ENCODE measurements around the gene LINGO3.

DNA sequence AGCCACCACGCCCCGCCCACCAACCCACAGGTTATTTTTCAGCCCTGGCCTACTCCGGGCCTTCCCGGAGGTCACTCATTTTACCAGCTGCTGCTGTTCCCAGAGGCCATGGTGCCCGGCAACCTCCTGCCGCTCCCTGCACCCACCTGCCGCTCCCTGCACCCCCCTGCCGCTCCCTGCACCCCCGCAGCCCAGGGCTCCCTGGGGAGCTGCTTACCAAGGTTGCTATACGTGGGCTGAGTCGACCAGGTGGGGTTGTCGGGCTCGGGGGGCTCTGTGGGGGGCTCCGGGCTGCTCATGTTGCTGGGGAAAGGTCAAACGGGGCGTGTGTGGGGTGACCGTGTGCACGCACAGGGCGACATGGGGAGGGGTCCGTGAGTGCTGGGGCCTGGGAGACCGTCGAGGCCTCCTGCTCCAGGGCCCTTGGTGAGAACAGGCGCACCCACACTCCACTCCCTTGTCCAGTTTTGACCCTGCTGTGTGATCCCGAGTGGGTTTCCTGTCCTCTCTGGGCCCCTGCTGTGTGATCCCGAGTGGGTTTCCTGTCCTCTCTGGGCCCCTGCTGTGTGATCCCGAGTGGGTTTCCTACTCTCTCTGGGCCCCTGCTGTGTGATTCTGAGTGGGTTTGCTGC lies 27.2 kb downstream of the LINGO3 start:
- TF ChIP-seq, protein P1, sequence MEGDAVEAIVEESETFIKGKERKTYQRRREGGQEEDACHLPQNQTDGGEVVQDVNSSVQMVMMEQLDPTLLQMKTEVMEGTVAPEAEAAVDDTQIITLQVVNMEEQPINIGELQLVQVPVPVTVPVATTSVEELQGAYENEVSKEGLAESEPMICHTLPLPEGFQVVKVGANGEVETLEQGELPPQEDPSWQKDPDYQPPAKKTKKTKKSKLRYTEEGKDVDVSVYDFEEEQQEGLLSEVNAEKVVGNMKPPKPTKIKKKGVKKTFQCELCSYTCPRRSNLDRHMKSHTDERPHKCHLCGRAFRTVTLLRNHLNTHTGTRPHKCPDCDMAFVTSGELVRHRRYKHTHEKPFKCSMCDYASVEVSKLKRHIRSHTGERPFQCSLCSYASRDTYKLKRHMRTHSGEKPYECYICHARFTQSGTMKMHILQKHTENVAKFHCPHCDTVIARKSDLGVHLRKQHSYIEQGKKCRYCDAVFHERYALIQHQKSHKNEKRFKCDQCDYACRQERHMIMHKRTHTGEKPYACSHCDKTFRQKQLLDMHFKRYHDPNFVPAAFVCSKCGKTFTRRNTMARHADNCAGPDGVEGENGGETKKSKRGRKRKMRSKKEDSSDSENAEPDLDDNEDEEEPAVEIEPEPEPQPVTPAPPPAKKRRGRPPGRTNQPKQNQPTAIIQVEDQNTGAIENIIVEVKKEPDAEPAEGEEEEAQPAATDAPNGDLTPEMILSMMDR (optimal IDR thresholded peaks at IDR 0.05 in 1 of 3, IDR thresholded peaks at IDR 0.05 in 1 of 3, conservative IDR thresholded peaks at IDR 0.05 in 1 of 3; ENCODE audit: extremely low read depth in 1 of 3, insufficient read depth in 2 of 3, low read length in 3 of 3) = no peak
- no peak for TF ChIP-seq EZH2 (IDR thresholded peaks at IDR 0.05; ENCODE audit: low read length)

All from keratinocyte (primary cell).